ENCODE results near the gene MOXD1. TPM values are rescaled to one million over a fixed set of nuclear protein-coding genes. Genes with fewer than 3 reads are reported as not detected.

Gene MOXD1
- total RNA-seq = 21.8 and 44.4 TPM in 2 replicates

GRCh38 chr6:132400883-132401617 is at the start of gene MOXD1:
Gene MOXD1 (minus strand): TSS chr6:132401475. CDS start chr6:132401426, 49 bp downstream.

Other genes starting within 250 kb of the MOXD1 start
- 46.9 and 57.2 TPM in 2 replicates for gene STX7, start 111.6 kb upstream of the MOXD1 start, total RNA-seq
- gene TAAR9, start 136.8 kb upstream of the MOXD1 start, total RNA-seq = not detected in 2 replicates
- not detected in 2 replicates for gene TAAR8, start 151.2 kb upstream of the MOXD1 start, total RNA-seq
- not detected in 2 replicates for gene TAAR6, start 168.8 kb upstream of the MOXD1 start, total RNA-seq
- not detected in 2 replicates for gene TAAR5, start 188.3 kb upstream of the MOXD1 start, total RNA-seq
- gene TAAR2, start 222.8 kb upstream of the MOXD1 start, total RNA-seq = not detected in 2 replicates

Measured in uterine smooth muscle cell (primary cell).